Nephron progenitor cell (in vitro differentiated cells): ENCODE data around the gene TNFRSF14.

Experiments used
- DNase-seq: peaks from one replicate; pipeline ENCODE4 v3.0.0; 2021
- H3K27ac Mint-ChIP-seq: 2 replicates; pipeline ENCODE4 v1.8.0; 2021; ENCODE audit warnings: mild to moderate bottlenecking, moderate library complexity, mixed read lengths
- H3K27me3 Mint-ChIP-seq: 2 replicates; pipeline ENCODE4 v1.8.0; 2021; ENCODE audit warnings: mild to moderate bottlenecking, low read depth, mixed read lengths; ENCODE audit not compliant: poor library complexity
- H3K36me3 Mint-ChIP-seq: 2 replicates; pipeline ENCODE4 v1.8.0; 2021; ENCODE audit warnings: low read depth, mixed read lengths
- H3K4me1 Mint-ChIP-seq: 2 replicates; pipeline ENCODE4 v1.8.0; 2021; ENCODE audit warnings: mixed read lengths
- H3K4me3 Mint-ChIP-seq: 2 replicates; pipeline ENCODE4 v1.8.0; 2021; ENCODE audit warnings: mild to moderate bottlenecking, moderate library complexity, mixed read lengths
- H3K9me3 Mint-ChIP-seq: 2 replicates; pipeline ENCODE4 v1.8.0; 2021; ENCODE audit warnings: mild to moderate bottlenecking, moderate library complexity, mixed read lengths
- CTCF ChIP-seq: fragments of 200-600 bp; sonication (generic); IDR thresholded peaks from 2 replicates; pipeline ENCODE4 v1.5.0; 2021; ENCODE audit warnings: antibody characterized with exemption

The TNFRSF14 gene

GRCh38 chr1:2602866-2603520, 46.8 kb downstream of the TNFRSF14 start:
- H3K27ac Mint-ChIP-seq: no peak overlapping the region
- no peak for DNase-seq
- no peaks in the 10 kb centered on the region for H3K36me3 Mint-ChIP-seq
- no peak for TF ChIP-seq CTCF
- peaks cover 25% of the 10 kb centered on the region for H3K27me3 Mint-ChIP-seq
- H3K4me3 Mint-ChIP-seq: no peak overlapping the region
- peaks cover 12% of the 10 kb centered on the region for H3K9me3 Mint-ChIP-seq
- H3K4me1 Mint-ChIP-seq: peaks cover under 1% of the 10 kb centered on the region

- peaks cover 6% of the 10 kb centered on the region for H3K9me3 Mint-ChIP-seq
- no peak for DNase-seq
- peaks cover 20% of the 10 kb centered on the region for H3K27me3 Mint-ChIP-seq
- no peaks in the 10 kb centered on the region for H3K4me1 Mint-ChIP-seq
- no peak for TF ChIP-seq CTCF
- H3K27ac Mint-ChIP-seq: no peak overlapping the region
- H3K4me3 Mint-ChIP-seq: no peak overlapping the region
- H3K36me3 Mint-ChIP-seq: no peaks in the 10 kb centered on the region
Measured at GRCh38 chr1:2603521-2604155, 47.5 kb downstream of the TNFRSF14 start.

GRCh38 chr1:2604156-2604843, 48.1 kb downstream of the TNFRSF14 start:
- TF ChIP-seq CTCF: no peak
- peaks cover 17% of the 10 kb centered on the region for H3K27me3 Mint-ChIP-seq
- H3K36me3 Mint-ChIP-seq: no peaks in the 10 kb centered on the region

GRCh38 chr1:2604844-2605508, 48.8 kb downstream of the TNFRSF14 start:
- no peak for TF ChIP-seq CTCF
- no peaks in the 10 kb centered on the region for H3K36me3 Mint-ChIP-seq
- no peak overlapping the region for H3K27ac Mint-ChIP-seq
- no peaks in the 10 kb centered on the region for H3K4me1 Mint-ChIP-seq
- no peak overlapping the region for H3K4me3 Mint-ChIP-seq
- H3K9me3 Mint-ChIP-seq: peaks cover 3% of the 10 kb centered on the region
- H3K27me3 Mint-ChIP-seq: peaks cover 21% of the 10 kb centered on the region
- peak; percentile 4 for DNase-seq

More at GRCh38 chr1:2604156-2604843, 48.1 kb downstream of the TNFRSF14 start:
- Mint-ChIP-seq H3K27ac (no peak overlapping the region), H3K4me1 (no peaks in the 10 kb centered on the region), H3K9me3 (peaks cover 3% of the 10 kb centered on the region), H3K4me3 (no peak overlapping the region)
- no peak for DNase-seq

- peaks cover 17% of the 10 kb centered on the region for H3K27me3 Mint-ChIP-seq
- no peak for TF ChIP-seq CTCF
- H3K4me3 Mint-ChIP-seq: no peak overlapping the region
- H3K27ac Mint-ChIP-seq: no peak overlapping the region
- no peaks in the 10 kb centered on the region for H3K36me3 Mint-ChIP-seq
- H3K9me3 Mint-ChIP-seq: no peaks in the 10 kb centered on the region
- H3K4me1 Mint-ChIP-seq: no peaks in the 10 kb centered on the region
- no peak for DNase-seq
Measured at GRCh38 chr1:2605509-2606395, 49.6 kb downstream of the TNFRSF14 start.
